HepG2 (cell line): ENCODE data around the gene RSPRY1. TPM values are rescaled to one million over a fixed set of nuclear protein-coding genes. Genes with fewer than 3 reads are reported as not detected.

Source experiments
- ATAC-seq: fragments of 200-7000 bp; cut with Tn5 transposase; 3 replicates; pipeline ENCODE4 v1.9.1; 2020; ENCODE audit warnings: mild to moderate bottlenecking, moderate library complexity
- BruUV-seq: library from RNA; stranded (reverse); fragments of 400-500 nt; replicated peaks from 2 replicates; lab custom pipeline; 2021; lab: Mats Ljungman, UMichigan
- CTCF ChIA-PET: fragments of 300-600 bp; formaldehyde crosslinking; extraction: SDS; loops from one replicate; lab custom pipeline; 2021; ENCODE audit warnings: low total read pairs, inconsistent platforms, low intra/inter-chr PET ratio; lab: Yijun Ruan, JAX
- POLR2A ChIA-PET: fragments of 350-600 bp; sonication (Branson Sonifier 250); formaldehyde crosslinking; loops from one replicate; lab custom pipeline; 2020; ENCODE audit warnings: antibody characterized with exemption, inconsistent platforms; lab: Yijun Ruan, JAX
- DNase-seq: peaks from one replicate; pipeline ENCODE4 v3.0.0-alpha.2; 2015; ENCODE audit warnings: low spot score
- FAIRE-seq: peaks from 3 replicates; lab custom pipeline; 2011; peaks lifted over from hg19 to GRCh38; lab: Jason Lieb, UNC
- H2AFZ ChIP-seq: one replicate; pipeline ENCODE4 v1.6.1; 2011; ENCODE audit warnings: low read length, inconsistent platforms
- H3K27ac ChIP-seq: fragments of 300-600 bp; 3 replicates; pipeline ENCODE4 v1.8.0; 2011; ENCODE audit warnings: mixed run types, mild to moderate bottlenecking, mixed read lengths, low read length, inconsistent platforms; ENCODE audit not compliant: insufficient read depth; ENCODE audit errors: extremely low read length
- H3K27me3 ChIP-seq, 2 experiments: fragments of 200-600 bp in 1 of 2; 2 replicates in 1 of 2; 3 replicates in 1 of 2; pipeline versions ENCODE4 v1.6.0 to v1.8.0; 2011; ENCODE audit warnings: low read length in 2 of 2, mild to moderate bottlenecking in 2 of 2, moderate library complexity in 2 of 2, inconsistent platforms in 1 of 2; ENCODE audit not compliant: insufficient read depth in 2 of 2, control insufficient read depth in 1 of 2
- H3K36me3 ChIP-seq, 2 experiments: fragments of 200-600 bp in 1 of 2; replicated peaks in 1 of 2; 2 replicates in 1 of 2; 3 replicates in 1 of 2; pipeline versions ENCODE4 v1.5.1 to v1.8.0; 2011; ENCODE audit warnings: low read length in 2 of 2, inconsistent platforms in 1 of 2; ENCODE audit not compliant: insufficient read depth in 2 of 2, control insufficient read depth in 1 of 2
- H3K4me1 ChIP-seq: 2 replicates; pipeline ENCODE4 v1.5.1; 2012; ENCODE audit warnings: low read length, inconsistent platforms; ENCODE audit not compliant: insufficient read depth
- H3K4me2 ChIP-seq: 2 replicates; pipeline ENCODE4 v1.6.0; 2011; ENCODE audit warnings: low read depth, low read length, inconsistent platforms
- H3K4me3 ChIP-seq, 3 experiments: fragments of 200-600 bp in 1 of 3; sonication (generic), shearing (Covaris generic) in 1 of 3; replicated peaks in 1 of 3; 2 replicates each; pipeline ENCODE4 v1.5.1; 2011 to 2016; ENCODE audit warnings: low read length in 3 of 3, inconsistent platforms in 2 of 3, low read depth in 2 of 3, mild to moderate bottlenecking in 2 of 3, control low read depth in 1 of 3, mixed read lengths in 1 of 3; ENCODE audit not compliant: insufficient read depth in 1 of 3
- H3K79me2 ChIP-seq: one replicate; pipeline ENCODE4 v1.6.1; 2011; ENCODE audit warnings: low read length, inconsistent platforms; ENCODE audit not compliant: insufficient read depth
- H3K9ac ChIP-seq: 2 replicates; pipeline ENCODE4 v1.6.0; 2011; ENCODE audit warnings: mild to moderate bottlenecking, low read depth, low read length, inconsistent platforms; ENCODE audit not compliant: insufficient read depth
- H3K9me3 ChIP-seq: 2 replicates; pipeline ENCODE4 v1.5.1; 2012; ENCODE audit warnings: mild to moderate bottlenecking, low read length
- H4K20me1 ChIP-seq: 2 replicates; pipeline ENCODE4 v1.6.0; 2011; ENCODE audit warnings: inconsistent platforms, mild to moderate bottlenecking, low read length, moderate library complexity; ENCODE audit not compliant: insufficient read depth
- FOXK1 ChIP-seq: sonication (generic); formaldehyde crosslinking; IDR thresholded peaks from 2 replicates; pipeline ENCODE4 v1.4.0; 2020; ENCODE audit warnings: low read depth, missing genetic modification reagents, borderline replicate concordance
- RNF2 ChIP-seq: fragments of 450-650 bp; conservative IDR thresholded peaks from 2 replicates; pipeline ENCODE4 v1.6.1; 2016; ENCODE audit warnings: low read depth
- ZBTB1 ChIP-seq: sonication (generic); formaldehyde crosslinking; IDR thresholded peaks from 2 replicates; pipeline ENCODE4 v1.4.0; 2020; ENCODE audit warnings: missing genetic modification reagents, borderline replicate concordance
- ZBTB39 ChIP-seq: sonication (generic); formaldehyde crosslinking; IDR thresholded peaks from 2 replicates; pipeline ENCODE4 v1.5.0; 2020; ENCODE audit warnings: missing genetic modification reagents
- ZNF331 ChIP-seq: sonication (generic); formaldehyde crosslinking; IDR thresholded peaks from 2 replicates; pipeline ENCODE4 v1.4.0; 2020; ENCODE audit warnings: missing genetic modification reagents
- ZNF550 ChIP-seq: sonication (generic); formaldehyde crosslinking; IDR thresholded peaks from 2 replicates; pipeline ENCODE4 v1.4.0; 2020; ENCODE audit warnings: mild to moderate bottlenecking, missing genetic modification reagents, borderline replicate concordance
- ZNF577 ChIP-seq: sonication (generic); formaldehyde crosslinking; IDR thresholded peaks from 2 replicates; pipeline ENCODE4 v1.4.0; 2020; ENCODE audit warnings: mild to moderate bottlenecking, low read depth, missing genetic modification reagents, borderline replicate concordance
- ZNF776 ChIP-seq: sonication (generic); formaldehyde crosslinking; IDR thresholded peaks from 2 replicates; pipeline ENCODE4 v1.4.0; 2020; ENCODE audit warnings: mild to moderate bottlenecking, missing genetic modification reagents
- WGBS: methylation state at CpG from one replicate; pipeline ENCODE4 v1.1.6; 2017; ENCODE audit warnings: low lambda C conversion rate; 5-methylcytosine and 5-hydroxymethylcytosine counted together
- in situ Hi-C: cut with HindIII; loops from 2 replicates; pipeline ENCODE4 v1.10.0; 2017; ENCODE audit warnings: low pct_unique_long_range_greater_than_20kb; ENCODE audit not compliant: extremely low pct_ligation_motif_present
- intact Hi-C: fragments of 100-400 bp; cut with micrococcal nuclease; formaldehyde crosslinking; loops from one replicate; pipeline ENCODE4 v1.10.0; 2022; ENCODE audit not compliant: unreplicated experiment
- polyA plus RNA-seq, 8 experiments: library from polyadenylated mRNA; depleted of rRNA in 3 of 8; stranded (reverse) in 7 of 8; unstranded in 1 of 8; fragments of >200 nt; fragmentation: Illumina TruSeq in 4 of 8; extraction: Trizol in 4 of 8; gene quantifications; 2 replicates each; pipeline versions ENCODE4 v1.2.1 to v1.2.3, GENCODE V29; 2011 to 2016; ENCODE audit warnings: low read depth in 4 of 8, missing spikeins in 1 of 8, mixed read lengths in 1 of 8; ENCODE audit not compliant: insufficient read depth in 1 of 8
- total RNA-seq, 5 experiments: library from RNA; depleted of rRNA; stranded (reverse); fragments of >200 nt; fragmentation: Illumina TruSeq; extraction: Trizol; gene quantifications; 2 replicates each; pipeline ENCODE4 v1.2.3, GENCODE V29; 2016; ENCODE audit warnings: low read depth in 1 of 5
- TF ChIP-seq, protein P1 (sequence below): sonication (generic); formaldehyde crosslinking; IDR thresholded peaks from 2 replicates; pipeline ENCODE4 v1.4.0; 2020; ENCODE audit warnings: missing genetic modification reagents; ENCODE audit errors: not compliant biosample characterization

The RSPRY1 gene
- total and polyA plus RNA-seq, 2 of the 13 experiments (the other 11 are each of a cell fraction or from before 2014, with no cell fraction given), result 53.4 to 61.0 TPM

GRCh38 chr16:57202095-57202886 is 16.2 kb downstream of the RSPRY1 start:
- Histone ChIP-seq H3K4me2 (no peak overlapping the region), H3K79me2 (peaks cover 37% of the 10 kb centered on the region), H3K36me3 (peaks cover 13 to 34% of the 10 kb centered on the region in 2 experiments), H3K4me3 (no peak overlapping the region), H3K9ac (no peak overlapping the region), H3K4me1 (peaks cover 24% of the 10 kb centered on the region), H2AFZ (no peak overlapping the region), H3K27ac (no peak overlapping the region), H4K20me1 (peaks cover 3% of the 10 kb centered on the region; the same call in 1 of the 2 replicates), H3K27me3 (no peaks in the 10 kb centered on the region), H3K9me3 (no peaks in the 10 kb centered on the region)
- no TSS peak for BruUV-seq
- DNase-seq (no peak), ATAC-seq (no peak), FAIRE-seq (no peak)
- in situ Hi-C loops (no loop called here), intact Hi-C loops (no loop called here)
- ChIA-PET POLR2A (no interaction called here), CTCF (no interaction called here)
- WGBS, result 97% methylated on average over 7 of the region's 7 CpGs
- no peak for TF ChIP-seq ZNF550 (CRISPR knock-in tag)
- no peak for TF ChIP-seq ZNF776 (CRISPR knock-in tag)
- no peak for TF ChIP-seq ZNF331 (CRISPR knock-in tag)
- TF ChIP-seq, protein P1, sequence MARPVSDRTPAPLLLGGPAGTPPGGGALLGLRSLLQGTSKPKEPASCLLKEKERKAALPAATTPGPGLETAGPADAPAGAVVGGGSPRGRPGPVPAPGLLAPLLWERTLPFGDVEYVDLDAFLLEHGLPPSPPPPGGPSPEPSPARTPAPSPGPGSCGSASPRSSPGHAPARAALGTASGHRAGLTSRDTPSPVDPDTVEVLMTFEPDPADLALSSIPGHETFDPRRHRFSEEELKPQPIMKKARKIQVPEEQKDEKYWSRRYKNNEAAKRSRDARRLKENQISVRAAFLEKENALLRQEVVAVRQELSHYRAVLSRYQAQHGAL, result no peak

DNA sequence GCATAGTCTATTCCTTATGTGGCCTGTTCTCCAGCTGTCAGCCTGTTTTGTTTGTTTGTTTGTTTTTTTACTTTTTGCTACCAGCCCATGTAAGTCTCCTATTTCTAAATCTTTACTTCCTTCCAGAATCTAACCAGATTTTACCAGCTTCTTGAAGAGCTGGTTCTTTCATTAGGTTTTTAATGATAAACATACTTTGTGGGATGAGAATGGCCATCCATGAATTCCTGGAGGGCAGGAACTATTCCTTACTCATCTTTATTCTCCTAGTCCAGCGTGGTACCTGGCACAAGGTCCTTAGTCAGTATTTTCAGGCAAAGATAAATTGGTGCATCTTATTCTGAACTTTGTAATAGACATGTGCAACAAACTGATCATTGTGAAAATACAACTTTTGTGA is 17.3 kb downstream of the RSPRY1 start:
- no TSS peak for BruUV-seq
- CTCF ChIA-PET, result no interaction called here
- H3K4me2 ChIP-seq, result no peak overlapping the region
- peaks cover 18 to 42% of the 10 kb centered on the region in 2 experiments for H3K36me3 ChIP-seq
- 97% methylated on average over 1 of the region's 1 CpG for WGBS
- no peaks in the 10 kb centered on the region for H3K27me3 ChIP-seq
- DNase-seq (no peak), ATAC-seq (no peak), FAIRE-seq (no peak)
- intact Hi-C loops, result no loop called here
- peaks cover 13% of the 10 kb centered on the region for H3K4me1 ChIP-seq
- H3K9ac ChIP-seq, result no peak overlapping the region
- POLR2A ChIA-PET, result no interaction called here
- peaks cover 3% of the 10 kb centered on the region; the same call in 1 of the 2 replicates for H4K20me1 ChIP-seq
- H2AFZ ChIP-seq, result no peak overlapping the region
- peaks cover 27% of the 10 kb centered on the region for H3K79me2 ChIP-seq
- no peak overlapping the region for H3K4me3 ChIP-seq
- H3K27ac ChIP-seq, result no peak overlapping the region
- in situ Hi-C loops, result no loop called here
- H3K9me3 ChIP-seq, result no peaks in the 10 kb centered on the region
- TF ChIP-seq RNF2 (no peak), ZNF577 (CRISPR knock-in tag) (no peak), ZBTB39 (CRISPR knock-in tag) (no peak), FOXK1 (CRISPR knock-in tag) (no peak), ZBTB1 (no peak)
